GM23338 (cell line): Measurements from ENCODE around the gene ABCA1. TPM values are rescaled to one million over a fixed set of nuclear protein-coding genes. Genes with fewer than 3 reads are reported as not detected.

Source experiments
- ATAC-seq: fragments of 200-7000 bp; cut with Tn5 transposase; 3 replicates; pipeline ENCODE4 v1.9.1; 2020
- DNase-seq: peaks from one replicate; pipeline ENCODE4 v3.0.0-alpha.2; 2015; ENCODE audit warnings: low spot score
- H2AFZ ChIP-seq: fragments of 200-600 bp; sonication (generic); 2 replicates; pipeline ENCODE4 v1.8.0; 2016; ENCODE audit warnings: antibody characterized with exemption, mild to moderate bottlenecking, moderate library complexity
- H3F3A ChIP-seq: fragments of 200-600 bp; sonication (generic); replicated peaks from 2 replicates; pipeline ENCODE4 v1.8.0; 2017; ENCODE audit warnings: antibody characterized with exemption, mixed run types, low read depth
- H3K27ac ChIP-seq: fragments of 200-600 bp; sonication (generic); 2 replicates; pipeline ENCODE4 v1.6.1; 2016; ENCODE audit warnings: low read depth
- H3K27me3 ChIP-seq: fragments of 200-600 bp; sonication (generic); 2 replicates; pipeline ENCODE4 v1.8.0; 2016; ENCODE audit warnings: mild to moderate bottlenecking, mixed run types, moderate library complexity; ENCODE audit not compliant: insufficient read depth
- H3K36me3 ChIP-seq: fragments of 200-600 bp; sonication (generic); 2 replicates; pipeline ENCODE4 v1.8.0; 2016; ENCODE audit warnings: mild to moderate bottlenecking; ENCODE audit not compliant: insufficient read depth
- H3K4me1 ChIP-seq: fragments of 200-600 bp; sonication (generic); 2 replicates; pipeline ENCODE4 v1.8.0; 2016; ENCODE audit warnings: mild to moderate bottlenecking, moderate library complexity; ENCODE audit not compliant: insufficient read depth
- H3K4me2 ChIP-seq: fragments of 200-600 bp; sonication (generic); 2 replicates; pipeline ENCODE4 v1.7.1; 2017; ENCODE audit warnings: mixed run types
- H3K4me3 ChIP-seq: fragments of 200-600 bp; sonication (generic); 2 replicates; pipeline ENCODE4 v1.6.1; 2016; ENCODE audit warnings: mixed run types
- H3K79me2 ChIP-seq: fragments of 200-600 bp; sonication (generic); replicated peaks from 2 replicates; pipeline ENCODE4 v1.8.0; 2017; ENCODE audit warnings: mild to moderate bottlenecking; ENCODE audit not compliant: insufficient read depth
- H3K9me2 ChIP-seq: fragments of 200-600 bp; sonication (generic); 2 replicates; pipeline ENCODE4 v1.8.0; 2017; ENCODE audit not compliant: insufficient read depth
- H4K20me1 ChIP-seq: fragments of 200-600 bp; sonication (generic); replicated peaks from 2 replicates; pipeline ENCODE4 v1.8.0; 2017; ENCODE audit warnings: mild to moderate bottlenecking; ENCODE audit not compliant: insufficient read depth
- H3K27ac Mint-ChIP-seq: 2 replicates; pipeline ENCODE4 v1.8.0; 2020; ENCODE audit warnings: inconsistent platforms, mild to moderate bottlenecking, moderate library complexity, mixed read lengths
- H3K27me3 Mint-ChIP-seq: 3 replicates; pipeline ENCODE4 v1.8.0; 2022; ENCODE audit warnings: low read depth, mild to moderate bottlenecking, moderate library complexity, mixed read lengths, inconsistent platforms; ENCODE audit not compliant: insufficient read depth, poor library complexity
- H3K36me3 Mint-ChIP-seq: 3 replicates; pipeline ENCODE4 v1.8.0; 2021; ENCODE audit warnings: low read depth, mild to moderate bottlenecking, inconsistent platforms, moderate library complexity, mixed read lengths
- H3K4me1 Mint-ChIP-seq: 3 replicates; pipeline ENCODE4 v1.8.0; 2020; ENCODE audit warnings: mild to moderate bottlenecking, inconsistent platforms, mixed read lengths
- H3K4me3 Mint-ChIP-seq: 3 replicates; pipeline ENCODE4 v1.8.0; 2021; ENCODE audit warnings: moderate library complexity, mild to moderate bottlenecking, inconsistent platforms, mixed read lengths
- H3K9me3 Mint-ChIP-seq: 3 replicates; pipeline ENCODE4 v1.8.0; 2020; ENCODE audit warnings: moderate library complexity, mild to moderate bottlenecking, inconsistent platforms, mixed read lengths
- CREB1 ChIP-seq: fragments of 250-450 bp; sonication (Bioruptor Pico); IDR thresholded peaks from 2 replicates; pipeline ENCODE4 v1.5.0; 2020; ENCODE audit warnings: low read depth, mild to moderate bottlenecking, moderate library complexity
- CTCF ChIP-seq, 2 experiments: fragments of 200-600 bp in 1 of 2; sonication (generic) in 1 of 2; conservative IDR thresholded peaks; 2 replicates each; pipeline versions ENCODE4 v1.5.1 to v1.6.1; 2016 to 2017; ENCODE audit warnings: antibody characterized with exemption in 2 of 2, low read depth in 2 of 2, mild to moderate bottlenecking in 2 of 2, moderate library complexity in 1 of 2
- ETS1 ChIP-seq: IDR thresholded peaks from 2 replicates; pipeline ENCODE4 v1.6.1; 2016; ENCODE audit warnings: antibody characterized with exemption
- EZH2 ChIP-seq: fragments of 200-600 bp; sonication (generic); IDR thresholded peaks from one replicate; pipeline ENCODE4 v1.8.0; 2017; ENCODE audit warnings: antibody characterized with exemption, mild to moderate bottlenecking, low read depth; ENCODE audit not compliant: unreplicated experiment
- EZH2phosphoT487 ChIP-seq: fragments of 200-600 bp; sonication (generic); IDR thresholded peaks from one replicate; pipeline ENCODE4 v1.8.1; 2018; ENCODE audit warnings: antibody characterized with exemption; ENCODE audit not compliant: unreplicated experiment
- JUNB ChIP-seq: IDR thresholded peaks from one replicate; pipeline ENCODE4 v1.6.1; 2016; ENCODE audit warnings: antibody characterized with exemption; ENCODE audit not compliant: unreplicated experiment
- NANOG ChIP-seq: IDR thresholded peaks from 2 replicates; pipeline ENCODE4 v1.6.1; 2016; ENCODE audit warnings: antibody characterized with exemption, borderline replicate concordance
- POLR2AphosphoS5 ChIP-seq: IDR thresholded peaks from 2 replicates; pipeline ENCODE4 v1.6.1; 2016; ENCODE audit warnings: antibody characterized with exemption, low read depth
- REST ChIP-seq: IDR thresholded peaks from one replicate; pipeline ENCODE4 v1.6.1; 2018; ENCODE audit warnings: antibody characterized with exemption; ENCODE audit not compliant: unreplicated experiment
- STAT1 ChIP-seq: IDR thresholded peaks from one replicate; pipeline ENCODE4 v1.6.1; 2016; ENCODE audit warnings: antibody characterized with exemption; ENCODE audit not compliant: unreplicated experiment
- ZNF114 ChIP-seq: fragments of 250-450 bp; sonication (Bioruptor Pico); IDR thresholded peaks from 2 replicates; pipeline ENCODE4 v1.5.0; 2020; ENCODE audit warnings: mild to moderate bottlenecking, moderate library complexity
- ZNF331 ChIP-seq: fragments of 250-450 bp; sonication (Bioruptor Pico); IDR thresholded peaks from 2 replicates; pipeline ENCODE4 v1.5.0; 2020; ENCODE audit warnings: low read depth, mild to moderate bottlenecking, moderate library complexity
- ZNF462 ChIP-seq: fragments of 250-450 bp; sonication (Bioruptor Pico); IDR thresholded peaks from 2 replicates; pipeline ENCODE4 v1.5.0; 2020; ENCODE audit warnings: mild to moderate bottlenecking, moderate library complexity
- polyA plus RNA-seq: library from polyadenylated mRNA; unstranded; fragments of >200 nt; fragmentation: Nextera tagmentation; extraction: Ambion mirVana; gene quantifications from 2 replicates; pipeline ENCODE4 v1.2.1, GENCODE V29; 2016
- total RNA-seq: library from RNA; depleted of rRNA; stranded (reverse); fragments of >200 nt; shearing (Covaris generic); gene quantifications from 2 replicates; pipeline ENCODE4 v1.2.3, GENCODE V29; 2014

Gene ABCA1
- total and polyA plus RNA-seq, 2 experiments from 2014 or later = 1.4 to 2.8 TPM

GRCh38 chr9:104810421-104811339 lies 117.3 kb downstream of the ABCA1 start:
- Histone ChIP-seq H3K27me3 (no peaks in the 10 kb centered on the region), H3F3A (no peaks in the 10 kb centered on the region), H3K4me1 (no peaks in the 10 kb centered on the region), H3K27ac (no peak overlapping the region), H2AFZ (peak overlapping the region; percentile 52; the same call in 1 of the 2 replicates), H3K36me3 (no peaks in the 10 kb centered on the region), H3K4me3 (no peak overlapping the region), H3K4me2 (no peak overlapping the region), H3K9me2 (no peaks in the 10 kb centered on the region), H4K20me1 (no peaks in the 10 kb centered on the region), H3K79me2 (no peaks in the 10 kb centered on the region)
- Mint-ChIP-seq H3K4me1 (no peaks in the 10 kb centered on the region), H3K4me3 (no peak overlapping the region), H3K27me3 (peaks cover 3% of the 10 kb centered on the region), H3K36me3 (peaks cover 40% of the 10 kb centered on the region), H3K9me3 (no peaks in the 10 kb centered on the region), H3K27ac (no peak overlapping the region)
- peak; percentile 22 for DNase-seq
- TF ChIP-seq NANOG = no peak
- TF ChIP-seq ZNF114 = no peak
- no peak for TF ChIP-seq JUNB
- TF ChIP-seq STAT1 = no peak
- no peak for TF ChIP-seq EZH2
- no peak for TF ChIP-seq POLR2AphosphoS5
- TF ChIP-seq CREB1 = no peak
- no peak for TF ChIP-seq ZNF331 (CRISPR knock-in tag)
- no peak for TF ChIP-seq ZNF462 (CRISPR knock-in tag)
- no peak for TF ChIP-seq EZH2phosphoT487
- no peak for TF ChIP-seq ETS1
- no peak for TF ChIP-seq CTCF (conservative IDR thresholded peaks at IDR 0.05; ENCODE audit: low read depth in 2 of 2)
- TF ChIP-seq REST = no peak
- no peak; the same call in 2 of the 3 replicates for ATAC-seq
